H7 (cell line): Measurements from ENCODE around the gene SNF8. TPM values are rescaled to one million over a fixed set of nuclear protein-coding genes. Genes with fewer than 3 reads are reported as not detected.
A peak's percentile ranks its signal among the peaks of the same experiment; 100 is the strongest.

Experiments used
- DNase-seq: peaks from one replicate; pipeline ENCODE4 v3.0.0; 2012
- H3K27me3 ChIP-seq: 2 replicates; pipeline ENCODE4 v1.6.0; 2011; ENCODE audit warnings: mild to moderate bottlenecking, low read length; ENCODE audit not compliant: control insufficient read depth, insufficient read depth
- H3K36me3 ChIP-seq: replicated peaks from 2 replicates; pipeline ENCODE4 v1.5.1; 2011; ENCODE audit warnings: low read length; ENCODE audit not compliant: control insufficient read depth, insufficient read depth
- H3K4me3 ChIP-seq: 2 replicates; pipeline ENCODE4 v1.5.1; 2011; ENCODE audit warnings: low read depth, mild to moderate bottlenecking, control low read depth, low read length, moderate library complexity; ENCODE audit not compliant: insufficient read depth
- total RNA-seq: library from RNA; depleted of rRNA; stranded (reverse); fragments of >200 nt; shearing (Covaris generic); gene quantifications from 2 replicates; pipeline ENCODE4 v1.2.3, GENCODE V29; 2014; rRNA removed

SNF8 gene, protein sequence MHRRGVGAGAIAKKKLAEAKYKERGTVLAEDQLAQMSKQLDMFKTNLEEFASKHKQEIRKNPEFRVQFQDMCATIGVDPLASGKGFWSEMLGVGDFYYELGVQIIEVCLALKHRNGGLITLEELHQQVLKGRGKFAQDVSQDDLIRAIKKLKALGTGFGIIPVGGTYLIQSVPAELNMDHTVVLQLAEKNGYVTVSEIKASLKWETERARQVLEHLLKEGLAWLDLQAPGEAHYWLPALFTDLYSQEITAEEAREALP
- 62.3 and 98.0 TPM in 2 replicates for total RNA-seq

DNA sequence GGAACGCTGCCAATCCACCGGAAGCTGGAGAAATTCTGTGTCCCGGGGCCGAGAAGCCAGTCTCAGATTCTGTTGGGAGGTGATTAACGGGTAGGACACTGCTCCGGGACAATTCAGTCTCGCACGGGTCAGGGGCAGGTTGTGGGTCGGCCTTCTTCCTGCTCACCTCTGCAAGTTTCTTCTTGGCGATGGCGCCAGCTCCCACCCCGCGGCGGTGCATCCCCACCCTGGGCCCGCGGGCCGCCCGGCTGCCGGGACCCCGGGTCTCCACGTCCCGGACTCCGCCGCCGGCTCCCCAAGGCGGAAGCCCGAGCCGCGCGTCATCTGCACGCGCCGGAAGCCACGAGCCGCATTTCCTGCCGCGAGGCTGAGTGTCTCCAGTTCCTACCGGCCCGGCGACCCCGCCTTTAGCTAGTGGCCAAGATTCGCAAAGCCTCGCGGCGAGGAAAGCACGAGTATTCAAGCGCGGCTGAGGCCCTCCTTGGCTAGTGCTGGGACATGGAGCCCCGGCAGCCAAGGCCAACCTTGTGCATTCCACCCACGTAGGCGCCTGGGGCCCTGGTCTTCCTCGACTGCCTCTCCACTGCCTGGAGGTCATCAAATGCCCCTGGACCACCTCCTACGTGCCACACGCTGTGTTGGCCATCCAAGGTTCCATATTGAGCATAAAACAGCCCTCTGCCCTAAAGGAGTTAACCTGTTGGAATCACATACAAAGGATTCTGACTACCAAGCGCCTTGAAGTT is at the start of gene SNF8:
Gene SNF8, minus strand, starts transcription at position 328 of the 746 bp plus-strand sequence. Its CDS starts 108 bp downstream, at position 220.
- peaks cover 9% of the 10 kb centered on the region for H3K36me3 ChIP-seq
- H3K4me3 ChIP-seq, result peak within 1 kb of the TSS; percentile 94
- DNase-seq, result peak; percentile 98
- H3K27me3 ChIP-seq, result no peaks in the 10 kb centered on the region

DNA sequence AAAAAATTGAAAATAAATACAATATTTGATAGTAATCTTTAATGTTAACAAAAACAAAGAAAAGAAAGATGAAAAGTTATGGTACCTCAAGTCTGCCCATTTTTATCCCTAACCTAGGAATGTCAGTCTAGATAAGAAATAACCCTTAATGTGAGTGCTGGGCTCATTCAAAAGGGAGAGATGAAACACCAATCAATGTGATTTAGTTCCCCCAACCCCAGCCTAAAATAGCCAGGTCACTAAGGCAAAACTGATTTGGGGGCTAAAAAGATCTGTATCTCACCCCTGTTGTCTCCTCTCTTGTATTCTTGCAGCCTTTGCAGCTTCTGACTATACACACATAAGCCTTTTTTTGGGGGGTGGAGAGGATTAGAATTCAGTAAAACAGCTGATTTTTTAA is 49.3 kb upstream of the SNF8 start:
- H3K27me3 ChIP-seq, result no peaks in the 10 kb centered on the region
- no peaks in the 10 kb centered on the region; the same call in 1 of the 2 replicates for H3K36me3 ChIP-seq
- H3K4me3 ChIP-seq, result no peak overlapping the region
- DNase-seq, result no peak

DNA sequence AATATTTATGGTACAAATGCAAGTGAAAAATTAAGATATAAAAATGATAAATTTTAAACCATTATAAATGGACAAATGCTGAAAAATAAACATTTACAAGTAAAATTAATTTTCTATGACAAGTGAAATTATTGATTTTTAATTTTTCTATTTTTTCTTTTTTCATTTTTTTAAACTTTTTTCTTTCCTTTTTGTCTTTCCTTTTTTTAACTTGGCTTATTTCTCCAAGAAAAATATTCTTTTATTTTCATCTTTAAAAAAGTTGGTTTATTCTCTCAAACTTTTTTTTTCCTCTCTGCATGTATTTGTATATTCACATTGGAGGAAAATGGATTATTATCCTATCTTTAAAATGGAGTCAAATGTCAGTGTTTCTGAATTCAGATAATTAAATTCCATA is 48.7 kb upstream of the SNF8 start:
- DNase-seq, result no peak
- Histone ChIP-seq H3K27me3 (no peaks in the 10 kb centered on the region), H3K36me3 (no peaks in the 10 kb centered on the region; the same call in 1 of the 2 replicates), H3K4me3 (no peak overlapping the region)

DNA sequence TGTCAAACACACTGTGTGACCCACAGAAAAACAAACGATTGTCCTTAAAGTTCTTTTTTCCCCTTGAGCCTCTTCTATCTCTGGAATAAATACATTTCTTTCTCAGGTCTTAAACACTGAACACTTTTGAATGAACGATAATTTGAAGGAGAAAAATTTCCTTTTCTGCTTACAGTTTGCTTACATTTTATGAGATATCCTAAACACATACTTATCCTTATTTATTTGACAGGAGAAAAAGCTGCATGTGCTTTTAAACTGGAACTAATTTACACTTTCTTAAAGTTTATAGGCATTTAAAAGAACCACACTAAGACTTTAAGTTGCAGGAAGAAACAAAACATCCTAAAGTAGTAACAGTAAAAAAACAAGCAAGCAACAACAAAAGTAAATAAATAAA is 47.8 kb upstream of the SNF8 start:
- no peaks in the 10 kb centered on the region for H3K27me3 ChIP-seq
- no peak for DNase-seq
- H3K36me3 ChIP-seq, result no peaks in the 10 kb centered on the region
- H3K4me3 ChIP-seq, result no peak overlapping the region

DNA sequence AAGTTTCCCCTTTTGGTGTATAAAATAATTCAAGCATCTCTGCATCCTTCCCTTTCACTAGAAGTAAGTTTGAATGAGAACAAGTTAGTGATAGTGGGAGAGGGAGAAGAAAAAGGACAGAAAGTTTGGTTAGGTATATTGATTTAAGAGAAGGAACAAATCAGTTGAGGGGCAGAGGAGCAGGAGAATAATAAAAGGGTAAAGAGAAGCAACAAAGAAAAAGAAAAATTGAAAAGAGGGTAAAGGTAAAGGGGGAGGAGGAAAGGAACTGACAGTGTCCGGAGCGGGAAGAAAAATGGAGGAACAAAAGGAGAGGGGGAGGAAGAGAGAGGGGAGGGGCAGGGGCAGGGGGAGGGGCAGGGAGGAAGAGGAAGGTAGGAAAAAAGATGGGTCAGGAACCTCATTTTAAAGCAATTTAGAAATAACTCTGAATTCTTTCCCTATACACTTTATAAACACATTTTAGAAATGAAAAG is 46.3 kb upstream of the SNF8 start:
- H3K36me3 ChIP-seq, result no peaks in the 10 kb centered on the region
- H3K4me3 ChIP-seq, result peak overlapping the region; percentile 6; the same call in 1 of the 2 replicates
- peak; percentile 72 for DNase-seq
- H3K27me3 ChIP-seq, result no peaks in the 10 kb centered on the region

DNA sequence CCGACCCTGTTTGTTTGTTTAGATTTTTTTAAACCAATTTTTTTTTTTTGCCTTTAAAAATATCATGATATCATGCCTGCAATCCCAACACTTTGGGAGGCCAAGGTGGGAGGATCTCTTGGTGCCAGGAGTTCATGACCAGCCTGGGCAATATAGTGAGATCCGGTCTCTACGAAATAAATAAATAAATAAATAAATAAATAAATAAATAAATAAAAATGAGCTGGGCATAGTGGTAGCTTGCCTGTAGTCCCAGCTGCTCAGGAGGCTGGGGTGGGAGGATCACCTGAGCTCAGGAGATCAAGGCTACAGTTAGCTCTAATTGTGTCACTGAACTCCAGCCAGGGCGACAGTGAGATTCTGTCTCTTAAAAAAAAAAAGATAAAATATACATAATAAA is 44.5 kb upstream of the SNF8 start:
- Histone ChIP-seq H3K36me3 (no peaks in the 10 kb centered on the region), H3K27me3 (no peaks in the 10 kb centered on the region), H3K4me3 (no peak overlapping the region)
- no peak for DNase-seq

DNA sequence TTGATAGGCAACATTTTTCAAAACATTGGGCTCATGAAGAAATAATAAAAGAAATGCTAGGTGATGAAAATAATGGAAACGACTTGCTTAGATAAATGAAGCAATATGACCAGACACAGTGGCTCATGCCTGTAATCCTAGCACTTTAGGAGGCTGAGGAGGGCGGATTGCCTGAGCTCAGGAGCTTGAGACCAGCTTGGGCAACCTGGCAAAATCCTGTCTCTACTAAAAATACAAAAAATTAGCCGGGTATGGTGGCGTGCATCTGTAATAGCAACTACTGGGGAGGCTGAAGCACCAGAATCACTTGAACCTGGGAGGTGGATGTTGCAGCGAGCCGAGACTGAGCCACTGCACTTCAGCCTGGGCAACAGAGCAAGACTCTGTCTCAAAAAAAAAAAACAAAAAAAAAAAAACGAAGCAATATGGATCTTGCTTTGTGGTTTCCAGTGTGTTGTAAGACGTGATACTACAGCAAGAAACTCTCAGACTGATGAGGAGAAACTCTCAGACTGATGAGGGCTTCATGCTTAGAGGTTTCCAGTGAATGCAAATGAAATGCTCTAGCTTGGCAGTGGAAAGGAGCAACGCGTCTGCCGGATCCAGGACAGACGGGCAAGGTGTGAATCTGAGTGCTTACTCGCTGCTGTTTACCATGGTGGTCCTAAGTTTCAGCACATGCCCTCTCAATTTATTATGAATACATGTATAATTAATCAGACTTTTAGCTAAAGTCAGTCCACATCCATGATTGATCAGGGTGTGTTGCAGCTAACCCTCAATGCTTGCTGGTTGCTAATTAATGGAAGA is 41.0 kb upstream of the SNF8 start:
- DNase-seq, result no peak
- Histone ChIP-seq H3K36me3 (no peaks in the 10 kb centered on the region), H3K27me3 (no peaks in the 10 kb centered on the region), H3K4me3 (no peak overlapping the region)

DNA sequence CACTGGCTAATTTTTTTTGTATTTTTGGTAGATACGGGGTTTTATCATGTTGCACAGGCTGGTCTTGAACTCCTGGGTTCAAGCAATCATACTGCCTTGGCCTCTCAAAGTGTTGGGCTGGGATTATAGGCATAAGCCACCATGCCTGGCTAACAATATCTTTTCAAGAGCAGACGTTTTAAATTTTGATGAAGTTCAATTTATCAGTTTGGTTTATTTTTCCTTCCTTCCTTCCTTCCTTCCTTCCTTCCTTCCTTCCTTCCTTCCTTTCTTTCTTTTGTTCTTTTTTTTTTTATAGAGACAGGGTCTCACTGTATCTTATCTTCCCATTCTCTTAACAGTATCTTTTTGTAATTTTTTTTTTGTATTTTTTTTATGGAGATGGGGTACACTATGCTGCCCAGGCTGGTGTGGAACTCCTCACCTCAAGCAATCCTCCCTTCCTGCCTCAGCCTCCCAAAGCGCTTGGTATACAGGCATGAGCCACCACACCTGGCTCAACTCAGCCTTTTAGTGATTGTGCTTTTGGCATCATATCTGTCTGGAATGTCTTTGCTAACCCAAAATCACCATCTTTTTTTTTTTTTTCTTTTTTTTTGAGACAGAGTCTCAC is 37.4 kb upstream of the SNF8 start:
- no peak for DNase-seq
- Histone ChIP-seq H3K36me3 (no peaks in the 10 kb centered on the region), H3K4me3 (no peak overlapping the region)

DNA sequence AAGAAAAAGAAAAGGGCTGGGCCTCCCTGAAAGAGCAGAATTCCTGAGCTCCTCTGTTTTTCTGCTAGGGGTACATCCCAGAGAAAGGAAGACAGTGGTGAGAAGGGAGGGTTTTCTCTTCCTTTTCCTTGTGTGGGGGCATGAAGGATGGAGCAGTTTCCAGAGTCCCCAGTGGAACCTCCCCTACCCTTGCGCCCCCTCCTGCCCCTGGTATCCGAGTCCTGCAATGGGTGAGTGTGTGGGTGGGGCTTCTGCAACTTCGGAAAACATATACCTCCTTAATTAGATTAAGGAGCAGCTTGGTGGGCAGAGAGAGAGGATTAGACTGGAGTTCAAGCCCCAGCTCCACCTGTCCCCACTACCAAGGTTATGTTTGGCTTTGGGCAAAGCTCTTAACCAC is 29.2 kb upstream of the SNF8 start:
- Histone ChIP-seq H3K27me3 (no peaks in the 10 kb centered on the region), H3K36me3 (no peaks in the 10 kb centered on the region), H3K4me3 (no peak overlapping the region)
- DNase-seq, result peak; percentile 40

More for the DNA sequence above, 37.4 kb upstream of the SNF8 start:
- H3K27me3 ChIP-seq, result no peaks in the 10 kb centered on the region

DNA sequence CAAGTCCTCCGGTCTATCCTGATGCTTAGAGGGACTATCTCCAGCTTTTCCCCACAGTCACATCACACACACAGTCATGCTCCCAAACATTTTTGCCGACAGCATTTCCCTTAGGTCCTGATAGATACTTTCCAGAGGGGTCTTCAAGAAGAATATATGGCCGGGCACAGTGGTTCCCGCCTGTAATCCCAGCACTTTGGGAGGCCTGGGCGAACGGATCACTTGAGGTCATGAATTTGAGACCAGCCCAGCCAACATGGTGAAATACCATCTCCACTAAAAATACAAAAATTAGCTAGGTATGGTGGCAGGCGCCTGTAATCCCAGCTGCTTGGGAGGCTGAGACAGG is 28.1 kb upstream of the SNF8 start:
- Histone ChIP-seq H3K27me3 (no peaks in the 10 kb centered on the region), H3K4me3 (no peak overlapping the region), H3K36me3 (no peaks in the 10 kb centered on the region)
- DNase-seq, result no peak

DNA sequence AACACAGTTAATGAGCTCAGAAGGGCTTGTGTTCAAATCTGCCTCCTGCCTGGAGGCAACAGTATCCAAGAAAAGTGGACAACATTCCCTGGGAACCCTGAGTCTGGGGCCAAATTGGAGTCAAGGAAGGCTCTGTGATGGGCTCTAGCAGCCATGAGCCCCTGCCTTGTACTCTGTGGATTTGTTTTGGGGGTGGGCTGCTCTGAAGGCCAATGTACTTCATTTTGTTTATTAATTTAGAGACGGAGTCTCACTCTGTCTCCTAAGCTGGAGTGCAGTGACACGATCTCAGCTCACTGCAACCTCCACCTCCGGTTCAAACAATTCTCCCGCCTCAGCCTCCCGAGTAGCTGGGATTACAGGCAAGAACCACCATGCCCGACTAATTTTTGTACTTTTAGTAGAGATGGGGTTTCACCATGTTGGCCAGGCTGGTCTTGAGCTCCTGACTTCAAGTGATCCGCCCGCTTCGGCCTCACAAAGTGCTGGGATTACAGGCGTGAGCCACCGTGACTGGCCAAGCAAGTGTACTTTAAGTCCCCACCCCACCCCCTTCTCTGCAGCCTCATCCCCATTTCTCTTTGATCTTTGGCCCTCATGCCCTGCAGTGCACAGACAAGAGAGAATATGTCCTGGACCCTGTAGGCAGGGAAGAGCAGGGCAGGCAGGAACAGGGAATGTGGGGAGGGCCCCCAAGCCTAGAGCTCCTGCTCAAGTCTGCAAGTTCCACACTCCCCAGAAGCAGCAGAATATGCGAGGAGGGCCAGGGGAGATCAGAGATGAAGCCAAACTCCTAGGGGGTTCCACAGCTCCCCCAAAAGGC is 26.4 kb upstream of the SNF8 start:
- Histone ChIP-seq H3K27me3 (no peaks in the 10 kb centered on the region), H3K4me3 (no peak overlapping the region), H3K36me3 (no peaks in the 10 kb centered on the region)
- peak; percentile 41 for DNase-seq

DNA sequence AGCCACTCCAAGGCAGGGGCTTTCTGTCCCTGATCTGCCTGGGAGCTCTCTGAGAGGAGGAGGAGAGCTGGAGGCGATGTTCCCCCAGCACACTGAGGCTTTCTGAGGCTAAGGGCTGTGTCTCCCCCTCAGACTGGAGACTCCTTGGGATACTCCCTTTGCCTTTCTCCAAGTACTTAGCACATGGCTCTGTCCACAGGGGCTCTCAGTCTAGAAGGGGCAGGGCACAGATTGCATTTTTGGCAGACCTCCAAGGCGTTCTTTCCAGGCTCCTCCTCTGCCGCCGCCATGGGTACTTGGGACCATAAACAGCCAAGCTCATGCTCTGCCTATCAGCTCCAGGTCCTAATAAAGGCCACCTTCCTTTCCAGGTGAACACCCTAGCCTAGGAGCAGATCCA is 25.6 kb upstream of the SNF8 start:
- H3K27me3 ChIP-seq, result no peaks in the 10 kb centered on the region
- no peak for DNase-seq
- H3K4me3 ChIP-seq, result no peak overlapping the region
- no peaks in the 10 kb centered on the region for H3K36me3 ChIP-seq

DNA sequence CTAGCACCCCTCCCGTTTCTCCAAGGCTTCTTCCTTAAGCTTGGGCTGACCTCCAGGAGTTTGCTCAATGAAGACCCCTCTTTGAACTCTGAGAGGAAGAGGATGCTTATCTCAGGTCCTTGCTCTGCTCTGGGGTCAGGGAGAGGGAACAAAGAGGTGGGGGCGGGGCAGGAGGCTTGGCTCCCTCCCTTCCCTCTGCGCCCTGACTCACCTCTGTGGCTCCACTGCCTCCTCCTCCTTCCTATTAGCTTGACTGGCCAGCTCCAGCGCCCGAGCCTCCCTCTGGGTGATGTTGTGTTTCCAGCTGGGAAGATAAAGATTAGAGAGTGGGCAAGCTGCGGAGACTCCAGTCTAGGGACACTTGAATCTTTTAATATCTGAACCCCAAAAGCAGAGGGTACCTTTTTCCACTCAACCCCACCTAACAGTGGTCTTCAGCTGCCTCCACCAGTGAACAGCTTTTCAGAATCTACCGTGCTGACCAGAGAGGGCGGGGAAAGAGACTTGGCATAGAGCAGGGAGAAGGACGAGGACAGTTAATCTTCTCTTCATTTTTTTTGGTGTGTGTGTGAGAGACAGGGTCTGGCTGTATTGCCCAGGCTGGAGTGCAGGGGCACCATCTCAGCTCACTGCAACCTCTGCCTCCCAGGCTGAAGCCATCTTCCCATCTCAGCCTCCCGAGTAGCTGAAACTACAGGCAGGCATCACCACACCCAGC is 17.0 kb upstream of the SNF8 start:
- Histone ChIP-seq H3K27me3 (no peaks in the 10 kb centered on the region), H3K4me3 (no peak overlapping the region), H3K36me3 (no peaks in the 10 kb centered on the region)
- DNase-seq, result peak; percentile 80
